ENCODE measurements around the gene STARD3NL. TPM values are rescaled to one million over a fixed set of nuclear protein-coding genes. Genes with fewer than 3 reads are reported as not detected.

The STARD3NL gene
- total RNA-seq, 2 donors from 2014 or later = 48.6 to 58.3 TPM

DNA sequence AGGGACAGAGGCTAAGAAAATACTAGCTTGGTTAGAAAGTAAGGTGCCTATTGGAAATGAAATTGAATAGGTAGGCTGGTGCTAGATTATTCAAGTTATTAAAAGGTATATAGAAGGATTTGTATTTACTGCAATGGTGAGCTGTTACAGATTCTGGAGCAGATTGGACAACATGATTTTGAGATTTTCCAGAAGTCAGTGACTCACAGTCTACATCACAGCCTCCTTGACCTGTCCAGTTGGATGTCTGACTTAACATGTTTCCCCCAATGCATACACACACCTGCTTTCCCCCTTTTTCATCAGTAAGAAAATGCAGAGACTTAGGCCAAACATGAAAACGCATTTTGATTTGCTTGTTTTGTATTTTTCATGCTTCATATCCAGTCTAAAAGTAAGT lies 33.4 kb downstream of the STARD3NL start:
- no peak overlapping the region for H3K4me3 Mint-ChIP-seq
- no peak overlapping the region for H3K4me3 ChIP-seq (ENCODE audit: low read length)
- WGBS, 2 experiments (ENCODE audit: insufficient coverage in 1 of 2, insufficient read length in 1 of 2) = 90 to 100% methylated on average over 1 of the region's 1 CpG
- no peaks in the 10 kb centered on the region for H3K9me3 Mint-ChIP-seq
- DNase-seq = no peak
- peak overlapping the region; percentile 15 for H3K27ac Mint-ChIP-seq
- no peak overlapping the region for H3K9ac ChIP-seq (ENCODE audit: extremely low read depth, low read length, poor library complexity, severe bottlenecking)
- H3K4me1 Mint-ChIP-seq = peaks cover 16% of the 10 kb centered on the region
- H3K27ac ChIP-seq (ENCODE audit: low read depth, low read length) = no peak overlapping the region
- H3K27me3 Mint-ChIP-seq (ENCODE audit: insufficient read depth) = no peaks in the 10 kb centered on the region
- H3K9me3 ChIP-seq (ENCODE audit: control insufficient read depth, low read length) = no peaks in the 10 kb centered on the region
- peaks cover 63% of the 10 kb centered on the region for H3K36me3 ChIP-seq (ENCODE audit: control insufficient read depth, insufficient read depth, low read length)
- TF ChIP-seq CTCF (conservative IDR thresholded peaks at IDR 0.05) = no peak
- H3K4me1 ChIP-seq (ENCODE audit: control insufficient read depth, insufficient read depth, low read length) = peaks cover 2% of the 10 kb centered on the region
- H3K36me3 Mint-ChIP-seq (ENCODE audit: low read depth) = peaks cover 16% of the 10 kb centered on the region
- H3K27me3 ChIP-seq (ENCODE audit: control insufficient read depth, insufficient read depth, low read length, poor library complexity, severe bottlenecking) = no peaks in the 10 kb centered on the region

- no peak for DNase-seq
- H3K9ac ChIP-seq (ENCODE audit: extremely low read depth, low read length, poor library complexity, severe bottlenecking) = no peak overlapping the region
- no peaks in the 10 kb centered on the region for H3K27me3 ChIP-seq (ENCODE audit: control insufficient read depth, insufficient read depth, low read length, poor library complexity, severe bottlenecking)
- H3K9me3 Mint-ChIP-seq = no peaks in the 10 kb centered on the region
- H3K36me3 Mint-ChIP-seq (ENCODE audit: low read depth) = peaks cover 16% of the 10 kb centered on the region
- H3K27me3 Mint-ChIP-seq (ENCODE audit: insufficient read depth) = no peaks in the 10 kb centered on the region
- no peaks in the 10 kb centered on the region for H3K9me3 ChIP-seq (ENCODE audit: control insufficient read depth, low read length)
- peaks cover 2% of the 10 kb centered on the region for H3K4me1 ChIP-seq (ENCODE audit: control insufficient read depth, insufficient read depth, low read length)
- H3K4me3 Mint-ChIP-seq = no peak overlapping the region
- no peak overlapping the region for H3K4me3 ChIP-seq (ENCODE audit: low read length)
- WGBS, 2 experiments (ENCODE audit: insufficient coverage in 1 of 2, insufficient read length in 1 of 2) = 80 to 86% methylated on average over 2 to 3 of the region's 3 CpGs
- TF ChIP-seq CTCF (conservative IDR thresholded peaks at IDR 0.05) = no peak
- H3K27ac ChIP-seq (ENCODE audit: low read depth, low read length) = no peak overlapping the region
- no peak overlapping the region for H3K27ac Mint-ChIP-seq
- H3K4me1 Mint-ChIP-seq = peaks cover 16% of the 10 kb centered on the region
- H3K36me3 ChIP-seq (ENCODE audit: control insufficient read depth, insufficient read depth, low read length) = peaks cover 67% of the 10 kb centered on the region
Observed at GRCh38 chr7:38211940-38212339, 33.9 kb downstream of the STARD3NL start.

DNA sequence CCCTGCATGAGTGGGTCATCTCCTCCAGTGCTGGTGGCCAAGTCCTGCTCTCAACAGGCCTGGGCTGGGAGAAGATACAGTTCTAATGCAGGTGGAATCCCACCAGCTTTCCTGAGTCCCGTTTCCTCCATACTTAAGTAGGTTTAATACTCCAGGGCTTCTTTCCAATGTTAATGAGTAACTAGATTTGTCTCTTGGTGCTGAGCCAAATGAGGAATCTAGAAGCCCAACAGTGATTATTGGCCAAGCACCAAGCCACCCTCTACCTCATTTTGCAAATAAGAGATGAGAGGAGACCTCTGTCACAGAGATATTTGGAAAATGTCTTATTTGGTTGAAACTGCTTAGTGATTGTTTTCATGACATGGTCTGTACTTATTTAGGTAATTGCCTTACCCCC lies 37.1 kb downstream of the STARD3NL start:
- Histone ChIP-seq H3K9me3 (ENCODE audit: control insufficient read depth, low read length) (no peaks in the 10 kb centered on the region), H3K27ac (ENCODE audit: low read depth, low read length) (no peak overlapping the region), H3K9ac (ENCODE audit: extremely low read depth, low read length, poor library complexity, severe bottlenecking) (no peak overlapping the region), H3K36me3 (ENCODE audit: control insufficient read depth, insufficient read depth, low read length) (peaks cover 65% of the 10 kb centered on the region), H3K4me3 (ENCODE audit: low read length) (no peak overlapping the region), H3K4me1 (ENCODE audit: control insufficient read depth, insufficient read depth, low read length) (peaks cover 2% of the 10 kb centered on the region), H3K27me3 (ENCODE audit: control insufficient read depth, insufficient read depth, low read length, poor library complexity, severe bottlenecking) (no peaks in the 10 kb centered on the region)
- no peak for DNase-seq
- TF ChIP-seq CTCF (conservative IDR thresholded peaks at IDR 0.05) = no peak
- H3K27me3 Mint-ChIP-seq (ENCODE audit: insufficient read depth) = no peaks in the 10 kb centered on the region
- peaks cover 31% of the 10 kb centered on the region for H3K36me3 Mint-ChIP-seq (ENCODE audit: low read depth)
- WGBS, 2 experiments (ENCODE audit: insufficient coverage in 1 of 2, insufficient read length in 1 of 2) = 80 to 100% methylated on average over 1 of the region's 1 CpG
- H3K9me3 Mint-ChIP-seq = no peaks in the 10 kb centered on the region
- H3K4me3 Mint-ChIP-seq = no peak overlapping the region
- peaks cover 16% of the 10 kb centered on the region for H3K4me1 Mint-ChIP-seq
- peak overlapping the region; percentile 67 for H3K27ac Mint-ChIP-seq
